ENCODE results near the gene CPNE7. TPM values are rescaled to one million over a fixed set of nuclear protein-coding genes. Genes with fewer than 3 reads are reported as not detected.

Gene CPNE7
- total RNA-seq, 1 donor from 2014 or later, result 1.2 TPM

- Mint-ChIP-seq H3K27ac (no peak overlapping the region), H3K9me3 (no peaks in the 10 kb centered on the region)
- no peak for TF ChIP-seq CTCF (IDR thresholded peaks at IDR 0.05; ENCODE audit: unreplicated experiment)
Observed at GRCh38 chr16:89555780-89556179, 19.8 kb upstream of the CPNE7 start.

GRCh38 chr16:89556750-89557689, 18.5 kb upstream of the CPNE7 start:
- H3K9me3 Mint-ChIP-seq, result no peaks in the 10 kb centered on the region
- H3K27ac Mint-ChIP-seq, result peak overlapping the region; percentile 88
- no peaks in the 10 kb centered on the region for H3K27me3 Mint-ChIP-seq (ENCODE audit: low read depth)
- H3K4me3 Mint-ChIP-seq, result peak overlapping the region; percentile 1
- H3K4me1 Mint-ChIP-seq, result peaks cover 13% of the 10 kb centered on the region
- peaks cover 23% of the 10 kb centered on the region for H3K36me3 Mint-ChIP-seq
- peak in 1 of 2 experiments; percentile 78 for DNase-seq (ENCODE audit: low spot score in 2 of 2, unreplicated experiment in 2 of 2)
- TF ChIP-seq CTCF (IDR thresholded peaks at IDR 0.05; ENCODE audit: unreplicated experiment), result peak; percentile 61

More at GRCh38 chr16:89555780-89556179, 19.8 kb upstream of the CPNE7 start:
- peaks cover 19% of the 10 kb centered on the region for H3K36me3 Mint-ChIP-seq
- no peak for DNase-seq (ENCODE audit: low spot score in 2 of 2, unreplicated experiment in 2 of 2)
- no peaks in the 10 kb centered on the region for H3K27me3 Mint-ChIP-seq (ENCODE audit: low read depth)
- H3K4me1 Mint-ChIP-seq, result peaks cover 7% of the 10 kb centered on the region
- H3K4me3 Mint-ChIP-seq, result no peak overlapping the region

- Mint-ChIP-seq H3K36me3 (peaks cover 22% of the 10 kb centered on the region), H3K4me3 (peak overlapping the region; percentile 1), H3K27ac (peak overlapping the region; percentile 88), H3K27me3 (ENCODE audit: low read depth) (no peaks in the 10 kb centered on the region), H3K4me1 (peaks cover 22% of the 10 kb centered on the region), H3K9me3 (no peaks in the 10 kb centered on the region)
- no peak for TF ChIP-seq CTCF (IDR thresholded peaks at IDR 0.05; ENCODE audit: unreplicated experiment)
- no peak for DNase-seq (ENCODE audit: low spot score in 2 of 2, unreplicated experiment in 2 of 2)
Observed at GRCh38 chr16:89557690-89558490, 17.7 kb upstream of the CPNE7 start.

- no peaks in the 10 kb centered on the region for H3K9me3 Mint-ChIP-seq
- H3K27me3 Mint-ChIP-seq (ENCODE audit: low read depth), result no peaks in the 10 kb centered on the region
- no peak for TF ChIP-seq CTCF (IDR thresholded peaks at IDR 0.05; ENCODE audit: unreplicated experiment)
- peaks cover 35% of the 10 kb centered on the region for H3K4me1 Mint-ChIP-seq
- H3K27ac Mint-ChIP-seq, result peak within 1 kb of the TSS; percentile 99
- peaks cover 23% of the 10 kb centered on the region for H3K36me3 Mint-ChIP-seq
- DNase-seq (ENCODE audit: low spot score in 2 of 2, unreplicated experiment in 2 of 2), result peak; percentile 88 to 91
- peak within 1 kb of the TSS; percentile 93 for H3K4me3 Mint-ChIP-seq
Observed at GRCh38 chr16:89560378-89561141, 15.0 kb upstream of the CPNE7 start, which contains the start of gene RPL13. Gene RPL13, plus strand, starts transcription at chr16:89560682. Its CDS starts 278 bp downstream, at chr16:89560960.

All from mesothelial cell of epicardium (in vitro differentiated cells).